ENCODE data around the gene TBX18.

DNA sequence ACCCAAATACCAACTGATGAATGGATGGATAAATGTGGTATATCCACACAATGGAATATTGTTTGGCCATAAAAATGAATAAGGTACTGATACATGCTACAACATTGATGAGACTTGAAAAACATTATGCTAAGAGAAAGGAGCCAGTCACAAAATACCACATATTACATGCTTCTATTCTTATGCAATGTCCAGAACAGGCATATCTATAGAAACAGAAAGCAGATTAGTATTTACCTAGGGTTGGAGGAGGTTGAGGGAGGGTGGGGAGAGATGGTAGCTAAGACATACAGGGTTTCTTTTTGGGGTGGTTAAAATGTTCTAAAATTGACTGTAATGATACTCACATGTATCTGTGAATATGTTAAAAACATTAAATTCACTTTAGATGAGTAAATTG, 24.8 kb upstream of the TBX18 start:
- TF ChIP-seq SUZ12 (IDR thresholded peaks at IDR 0.05; ENCODE audit: extremely low read depth, insufficient read depth, insufficient read length) = no peak
- no peak for TF ChIP-seq ZNF274 (IDR thresholded peaks at IDR 0.05; ENCODE audit: low read depth, low read length)
